A673 (cell line): Measurements from ENCODE around the gene SUSD4. TPM values are rescaled to one million over a fixed set of nuclear protein-coding genes. Genes with fewer than 3 reads are reported as not detected.

Source experiments
- BruUV-seq: library from RNA; stranded (reverse); fragments of 400-500 nt; replicated peaks from 2 replicates; lab custom pipeline; 2021; lab: Mats Ljungman, UMichigan
- CTCF ChIA-PET: fragments of 300-600 bp; sonication (Branson Sonifier 250); formaldehyde crosslinking; loops from one replicate; lab custom pipeline; 2022; ENCODE audit warnings: antibody characterized with exemption; lab: Charles Lee
- POLR2A ChIA-PET: fragments of 300-600 bp; sonication (Branson Sonifier 250); formaldehyde crosslinking; loops from one replicate; lab custom pipeline; 2022; ENCODE audit warnings: antibody characterized with exemption; ENCODE audit not compliant: low non-redundant PET; lab: Charles Lee
- DNase-seq: peaks from one replicate; pipeline ENCODE4 v3.0.0-alpha.2; 2015; ENCODE audit warnings: low spot score
- H3K27ac ChIP-seq: fragments of 200-600 bp; sonication (generic); 2 replicates; pipeline ENCODE4 v1.5.1; 2016; ENCODE audit warnings: mixed run types, low read depth, mild to moderate bottlenecking, mixed read lengths, antibody characterized with exemption, low read length; ENCODE audit not compliant: poor library complexity, severe bottlenecking
- H3K27me3 ChIP-seq: fragments of 200-600 bp; sonication (generic); replicated peaks from 2 replicates; pipeline ENCODE4 v1.6.1; 2017; ENCODE audit warnings: mixed run types, low read depth, mild to moderate bottlenecking, mixed read lengths, antibody characterized with exemption, low read length; ENCODE audit not compliant: insufficient read depth, poor library complexity
- H3K36me3 ChIP-seq: fragments of 200-600 bp; sonication (generic); 2 replicates; pipeline ENCODE4 v1.6.1; 2016; ENCODE audit warnings: mixed run types, mild to moderate bottlenecking, mixed read lengths, antibody characterized with exemption, low read length; ENCODE audit not compliant: insufficient read depth, poor library complexity, severe bottlenecking
- H3K4me1 ChIP-seq: fragments of 200-600 bp; sonication (generic); 2 replicates; pipeline ENCODE4 v1.6.1; 2017; ENCODE audit warnings: mixed run types, mild to moderate bottlenecking, mixed read lengths, antibody characterized with exemption, low read length; ENCODE audit not compliant: insufficient read depth, poor library complexity, severe bottlenecking
- H3K4me3 ChIP-seq: fragments of 200-600 bp; sonication (generic); 2 replicates; pipeline ENCODE4 v1.5.1; 2016; ENCODE audit warnings: low read depth, mixed run types, mild to moderate bottlenecking, mixed read lengths, low read length; ENCODE audit not compliant: poor library complexity, severe bottlenecking
- H3K9me3 ChIP-seq: fragments of 200-600 bp; sonication (generic); 2 replicates; pipeline ENCODE4 v1.6.1; 2016; ENCODE audit warnings: mixed run types, low read depth, mild to moderate bottlenecking, mixed read lengths, antibody characterized with exemption, low read length; ENCODE audit not compliant: poor library complexity, severe bottlenecking
- CTCF ChIP-seq: fragments of 300-800, 200-600 bp; sonication (generic); conservative IDR thresholded peaks from 2 replicates; pipeline ENCODE4 v1.5.1; 2017; ENCODE audit warnings: low read depth, mild to moderate bottlenecking, antibody characterized with exemption, low read length, moderate library complexity, mixed read lengths
- EZH2 ChIP-seq: fragments of 200-600 bp; sonication (generic); IDR thresholded peaks from 2 replicates; pipeline ENCODE4 v1.6.1; 2017; ENCODE audit warnings: borderline replicate concordance, low read depth, mild to moderate bottlenecking, mixed read lengths, antibody characterized with exemption, low read length; ENCODE audit not compliant: poor library complexity, severe bottlenecking
- intact Hi-C: fragments of 100-400 bp; cut with micrococcal nuclease; formaldehyde crosslinking; loops from one replicate; pipeline ENCODE4 v1.10.0; 2022; ENCODE audit not compliant: unreplicated experiment
- total RNA-seq: library from RNA; stranded (reverse); gene quantifications from 2 replicates; pipeline ENCODE4 v1.2.3, GENCODE V29; 2021

Gene SUSD4
- total RNA-seq, 1 experiment from 2014 or later = not detected

GRCh38 chr1:223200903-223201302, 163.1 kb downstream of the SUSD4 start:
- no peaks in the 10 kb centered on the region for H3K27me3 ChIP-seq
- H3K4me3 ChIP-seq = no peak overlapping the region
- no peak overlapping the region for H3K27ac ChIP-seq
- H3K36me3 ChIP-seq = no peaks in the 10 kb centered on the region
- POLR2A ChIA-PET = no interaction called here
- no peaks in the 10 kb centered on the region for H3K4me1 ChIP-seq
- no peaks in the 10 kb centered on the region for H3K9me3 ChIP-seq
- no peak for DNase-seq
- no TSS peak for BruUV-seq
- intact Hi-C loops = no loop called here
- CTCF ChIA-PET = no interaction called here
- TF ChIP-seq CTCF (no peak), EZH2 (no peak)

GRCh38 chr1:223199094-223199647, 164.8 kb downstream of the SUSD4 start:
- ChIA-PET POLR2A (no interaction called here), CTCF (no interaction called here)
- Histone ChIP-seq H3K36me3 (no peaks in the 10 kb centered on the region), H3K9me3 (no peaks in the 10 kb centered on the region), H3K4me3 (no peak overlapping the region), H3K4me1 (no peaks in the 10 kb centered on the region), H3K27ac (no peak overlapping the region), H3K27me3 (no peaks in the 10 kb centered on the region)
- no TSS peak for BruUV-seq
- intact Hi-C loops = no loop called here
- no peak for TF ChIP-seq CTCF
- no peak for TF ChIP-seq EZH2
- DNase-seq = no peak

GRCh38 chr1:223198628-223198965, 165.4 kb downstream of the SUSD4 start:
- Histone ChIP-seq H3K27me3 (no peaks in the 10 kb centered on the region), H3K36me3 (no peaks in the 10 kb centered on the region), H3K9me3 (no peaks in the 10 kb centered on the region), H3K27ac (no peak overlapping the region), H3K4me1 (no peaks in the 10 kb centered on the region), H3K4me3 (no peak overlapping the region)
- DNase-seq = no peak
- POLR2A ChIA-PET = no interaction called here
- CTCF ChIA-PET = no interaction called here
- TF ChIP-seq CTCF (no peak), EZH2 (no peak)
- BruUV-seq = no TSS peak
- intact Hi-C loops = no loop called here
